ENCODE measurements around the gene ARHGAP21. TPM values are rescaled to one million over a fixed set of nuclear protein-coding genes. Genes with fewer than 3 reads are reported as not detected.

ARHGAP21 gene
- total RNA-seq, 4 donors from 2014 or later = 15.3 to 59.1 (median 37.1) TPM

GRCh38 chr10:24744946-24745345 lies 21.3 kb upstream of the ARHGAP21 start:
- Histone ChIP-seq H3K4me1 (peaks cover 0 to 4% (median 0%) of the 10 kb centered on the region in 3 donors), H3K9me3 (no peaks in the 10 kb centered on the region), H3K36me3 (no peaks in the 10 kb centered on the region), H3K27me3 (no peaks in the 10 kb centered on the region), H3K27ac (no peak overlapping the region), H3K4me3 (no peak overlapping the region)
- intact Hi-C loops (cut with DNase I) = no loop called here
- DNase-seq = no peak
- TF ChIP-seq CTCF (IDR thresholded peaks at IDR 0.05) (no peak), POLR2A (IDR thresholded peaks at IDR 0.05) (no peak)
- 21 to 26% methylated on average over 3 of the region's 3 CpGs for WGBS, 2 donors

- 67 to 94% methylated on average over 1 of the region's 1 CpG for WGBS, 2 donors
- Histone ChIP-seq H3K4me1 (peaks cover 0 to 4% (median 0%) of the 10 kb centered on the region in 3 donors), H3K36me3 (no peaks in the 10 kb centered on the region), H3K27ac (no peak overlapping the region), H3K9me3 (no peaks in the 10 kb centered on the region), H3K27me3 (no peaks in the 10 kb centered on the region), H3K4me3 (no peak overlapping the region)
- intact Hi-C loops (cut with DNase I) = no loop called here
- DNase-seq = no peak
- no peak for TF ChIP-seq POLR2A (IDR thresholded peaks at IDR 0.05)
- TF ChIP-seq CTCF (IDR thresholded peaks at IDR 0.05) = no peak
These were observed 17.0 kb upstream of the ARHGAP21 start for GRCh38 chr10:24740714-24741113.

- no peaks in the 10 kb centered on the region for H3K27me3 ChIP-seq
- no peak for DNase-seq
- no peaks in the 10 kb centered on the region for H3K9me3 ChIP-seq
- no peak overlapping the region for H3K4me3 ChIP-seq
- H3K27ac ChIP-seq = no peak overlapping the region
- no peaks in the 10 kb centered on the region for H3K36me3 ChIP-seq
- TF ChIP-seq POLR2A (IDR thresholded peaks at IDR 0.05) (no peak), CTCF (IDR thresholded peaks at IDR 0.05) (no peak)
- intact Hi-C loops (cut with DNase I) = no loop called here
- H3K4me1 ChIP-seq = peaks cover 0 to 4% (median 0%) of the 10 kb centered on the region in 3 donors
These were observed 13.3 kb upstream of the ARHGAP21 start for GRCh38 chr10:24737001-24737400.

- H3K9me3 ChIP-seq = no peaks in the 10 kb centered on the region
- no peaks in the 10 kb centered on the region for H3K27me3 ChIP-seq
- DNase-seq = no peak
- WGBS, 2 donors = 54 to 64% methylated on average over 1 of the region's 1 CpG
- intact Hi-C loops (cut with DNase I) = no loop called here
- TF ChIP-seq CTCF (IDR thresholded peaks at IDR 0.05) = no peak
- TF ChIP-seq POLR2A (IDR thresholded peaks at IDR 0.05) = no peak
- H3K27ac ChIP-seq = no peak overlapping the region
- H3K4me1 ChIP-seq = peaks cover 0 to 10% (median 0%) of the 10 kb centered on the region in 3 donors
- H3K4me3 ChIP-seq = no peak overlapping the region
- H3K36me3 ChIP-seq = no peaks in the 10 kb centered on the region
These were observed 8.3 kb upstream of the ARHGAP21 start for GRCh38 chr10:24731942-24732341.

- no peaks in the 10 kb centered on the region for H3K27me3 ChIP-seq
- H3K27ac ChIP-seq = no peak overlapping the region
- no peak for DNase-seq
- no peaks in the 10 kb centered on the region for H3K9me3 ChIP-seq
- H3K4me3 ChIP-seq = no peak overlapping the region
- H3K36me3 ChIP-seq = no peaks in the 10 kb centered on the region
- 68 to 84% methylated on average over 3 of the region's 3 CpGs for WGBS, 2 donors
- peaks cover 0 to 10% (median 0%) of the 10 kb centered on the region in 3 donors for H3K4me1 ChIP-seq
- TF ChIP-seq CTCF (IDR thresholded peaks at IDR 0.05) (no peak), POLR2A (IDR thresholded peaks at IDR 0.05) (no peak)
- intact Hi-C loops (cut with DNase I) = no loop called here
These were observed 7.1 kb upstream of the ARHGAP21 start for GRCh38 chr10:24730811-24731210.

Data from esophagus squamous epithelium (tissue), 5 donors.